Central memory CD4-positive, alpha-beta T cell (primary cell): ENCODE measurements around the gene ESYT1.
A peak's percentile ranks its signal among the peaks of the same experiment; 100 is the strongest.

Experiments
- DNase-seq: peaks from one replicate; pipeline ENCODE4 v3.0.0; 2022

Gene ESYT1

DNA sequence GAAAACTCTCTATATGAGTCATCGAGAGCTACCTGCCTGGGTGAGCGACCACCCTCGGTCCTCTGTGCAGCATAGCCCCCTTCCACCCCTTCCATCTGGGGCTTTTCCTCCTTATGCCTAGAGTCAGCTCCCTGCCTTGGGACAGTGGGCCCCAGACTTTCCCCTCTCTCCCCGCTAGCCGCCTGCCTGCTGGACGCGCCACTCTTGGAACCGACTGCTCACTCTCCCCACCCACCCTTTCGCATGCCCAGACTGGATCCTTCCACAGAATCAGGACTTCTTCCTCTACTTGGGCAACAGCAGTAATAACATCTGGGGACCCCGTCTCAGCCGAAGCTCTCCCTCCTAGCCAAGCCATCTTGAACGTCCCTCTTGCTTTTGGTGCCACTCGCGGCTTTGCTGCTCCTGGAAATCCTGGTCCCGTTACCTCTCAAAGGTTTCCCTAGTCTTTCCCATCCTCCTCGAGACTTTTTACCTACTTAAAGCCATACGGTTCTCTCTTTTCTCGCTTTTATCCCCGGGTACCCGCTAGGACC is 671 bp downstream of the ESYT1 start:
- DNase-seq: no peak

DNA sequence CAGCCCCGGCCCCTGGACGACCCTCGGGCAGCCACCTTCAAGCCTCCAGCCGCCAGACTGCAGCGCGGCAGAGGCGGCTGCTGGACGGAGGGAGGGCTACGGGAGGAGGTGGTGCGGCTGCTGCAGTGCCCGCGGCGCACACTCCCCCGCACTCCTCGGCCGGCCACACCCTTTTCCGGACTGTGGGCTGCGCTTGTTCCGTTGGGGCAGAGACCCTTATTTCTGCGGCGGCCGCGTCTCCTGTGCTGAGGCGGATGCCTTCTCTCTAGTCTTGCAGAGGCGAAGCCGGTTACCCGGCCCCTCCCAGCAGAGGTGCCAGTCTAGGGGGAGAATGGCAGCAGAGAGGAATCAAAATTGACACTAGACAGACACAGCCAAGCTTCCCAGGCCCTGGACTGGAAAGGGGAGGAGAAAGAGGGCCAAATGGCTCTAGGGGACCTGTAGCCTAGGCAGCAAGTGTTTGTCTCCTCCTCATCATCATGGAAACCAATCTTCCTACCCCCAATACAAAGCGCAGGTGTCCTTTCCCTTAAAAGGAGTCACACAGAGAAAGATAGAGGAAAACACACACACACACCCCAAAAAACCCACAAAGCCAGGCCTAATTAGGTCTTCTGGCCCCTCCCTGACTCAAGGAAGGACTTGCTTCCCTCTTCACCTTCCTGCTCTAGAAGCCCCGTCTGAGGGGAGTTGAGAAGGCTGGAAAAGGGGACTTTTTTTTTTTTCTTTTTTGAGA is 1.3 kb downstream of the ESYT1 start:
- DNase-seq: peak; percentile 73

DNA sequence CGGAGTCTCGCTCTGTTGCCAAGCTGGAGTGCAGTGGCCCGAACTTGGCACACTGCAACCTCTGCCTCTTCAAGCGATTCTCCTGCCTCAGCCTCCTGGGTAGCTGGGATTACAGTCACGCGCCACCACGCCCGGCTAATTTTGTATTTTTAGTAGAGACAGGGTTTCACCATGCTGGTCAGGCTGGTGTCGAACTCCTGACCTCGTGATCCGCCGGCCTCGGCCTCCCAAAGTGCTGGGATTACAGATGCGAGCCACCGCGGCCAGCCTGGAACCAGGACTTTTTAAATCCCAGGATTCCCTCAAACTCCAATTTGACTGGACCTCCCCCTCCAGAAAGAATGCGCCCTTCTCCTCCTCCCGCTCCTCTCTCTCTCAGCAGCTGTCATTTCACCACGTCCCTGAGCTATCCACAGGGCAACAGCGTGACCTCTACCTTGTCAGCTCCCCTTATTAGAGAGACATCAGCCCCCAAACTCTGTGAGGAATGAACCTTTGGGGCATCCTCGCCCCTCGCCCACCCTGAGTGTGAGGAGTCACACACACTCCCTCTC is 2.0 kb downstream of the ESYT1 start:
- no peak for DNase-seq

GRCh38 chr12:56130876-56131275 is 2.8 kb downstream of the ESYT1 start:
- no peak for DNase-seq

DNA sequence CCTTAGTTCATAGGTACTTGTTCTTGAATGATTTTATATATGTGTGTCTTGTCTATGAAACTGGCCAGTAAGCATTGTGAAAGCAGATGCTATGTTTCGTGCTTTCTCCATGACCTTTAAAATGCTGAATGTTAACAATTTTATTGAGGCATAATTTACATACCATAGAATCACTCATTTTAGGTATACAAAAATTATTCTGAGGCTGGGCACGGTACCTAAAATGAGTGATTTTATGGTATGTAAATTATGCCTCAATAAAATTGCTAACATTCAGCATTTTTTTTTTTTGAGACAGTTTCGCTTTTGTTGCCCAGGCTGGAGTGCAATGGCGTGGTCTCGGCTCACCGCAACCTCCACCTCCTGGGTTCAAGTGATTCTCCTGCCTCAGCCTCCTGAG is 6.8 kb downstream of the ESYT1 start:
- DNase-seq: no peak

DNA sequence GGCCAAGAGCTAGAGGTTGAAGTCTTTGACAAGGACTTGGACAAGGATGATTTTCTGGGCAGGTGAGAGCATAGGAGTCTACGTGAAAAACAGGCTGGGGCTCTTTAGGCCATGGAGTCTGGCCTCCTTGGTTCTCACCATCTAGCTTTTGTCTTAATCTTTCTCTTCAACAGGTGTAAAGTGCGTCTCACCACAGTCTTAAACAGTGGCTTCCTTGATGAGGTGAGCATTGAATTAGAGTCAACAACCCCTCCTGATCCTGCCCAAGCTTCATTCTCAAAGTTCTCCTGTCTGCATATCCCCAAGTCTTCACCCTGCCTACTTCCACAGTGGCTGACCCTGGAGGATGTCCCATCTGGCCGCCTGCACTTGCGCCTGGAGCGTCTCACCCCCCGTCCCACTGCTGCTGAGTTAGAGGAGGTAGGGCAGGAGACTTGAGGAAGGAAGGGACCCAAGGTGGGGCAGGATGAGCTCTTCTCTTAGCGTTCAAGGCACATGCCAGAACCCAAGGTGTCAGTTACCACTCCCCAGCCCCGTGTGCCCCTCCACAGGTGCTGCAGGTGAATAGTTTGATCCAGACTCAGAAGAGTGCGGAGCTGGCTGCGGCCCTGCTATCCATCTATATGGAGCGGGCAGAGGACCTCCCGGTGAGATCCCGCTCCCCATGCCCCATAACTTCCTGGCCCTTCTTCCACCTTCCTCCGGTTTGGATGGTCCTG is 9.9 kb downstream of the ESYT1 start:
- DNase-seq: no peak

DNA sequence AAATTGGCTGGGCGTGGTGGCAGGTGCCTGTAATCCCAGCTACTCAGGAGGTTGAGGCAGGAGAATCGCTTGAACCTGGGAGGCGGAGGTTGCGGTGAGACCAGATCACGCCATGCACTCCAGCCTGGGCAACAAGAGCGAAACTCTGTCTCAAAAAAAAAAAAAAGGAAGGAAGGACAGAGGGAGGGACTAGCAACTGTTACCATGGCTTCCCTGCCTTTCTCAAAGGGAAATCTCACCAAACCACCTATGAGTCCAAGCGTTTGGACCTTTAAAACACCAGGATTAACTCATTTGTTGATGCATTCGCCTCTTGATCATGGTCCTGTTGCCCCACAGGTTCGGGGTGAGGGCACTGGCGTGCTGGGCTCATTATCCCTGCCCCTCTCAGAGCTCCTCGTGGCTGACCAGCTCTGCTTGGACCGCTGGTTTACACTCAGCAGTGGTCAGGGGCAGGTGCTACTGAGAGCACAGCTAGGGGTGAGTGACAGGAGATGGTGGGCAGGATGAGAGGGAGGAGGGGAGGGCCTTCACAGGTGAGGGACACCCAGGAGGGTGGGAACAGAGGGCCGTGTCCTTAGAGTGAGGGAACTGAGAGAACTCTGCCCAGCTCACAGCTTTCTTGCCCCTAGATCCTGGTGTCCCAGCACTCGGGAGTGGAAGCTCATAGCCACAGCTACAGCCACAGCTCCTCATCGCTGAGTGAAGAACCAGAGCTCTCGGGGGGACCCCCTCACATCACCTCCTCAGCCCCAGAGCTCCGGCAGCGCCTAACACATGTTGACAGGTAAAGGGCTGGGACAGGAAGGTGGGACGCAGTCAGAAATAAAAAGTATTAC is 14.1 kb downstream of the ESYT1 start:
- no peak for DNase-seq

DNA sequence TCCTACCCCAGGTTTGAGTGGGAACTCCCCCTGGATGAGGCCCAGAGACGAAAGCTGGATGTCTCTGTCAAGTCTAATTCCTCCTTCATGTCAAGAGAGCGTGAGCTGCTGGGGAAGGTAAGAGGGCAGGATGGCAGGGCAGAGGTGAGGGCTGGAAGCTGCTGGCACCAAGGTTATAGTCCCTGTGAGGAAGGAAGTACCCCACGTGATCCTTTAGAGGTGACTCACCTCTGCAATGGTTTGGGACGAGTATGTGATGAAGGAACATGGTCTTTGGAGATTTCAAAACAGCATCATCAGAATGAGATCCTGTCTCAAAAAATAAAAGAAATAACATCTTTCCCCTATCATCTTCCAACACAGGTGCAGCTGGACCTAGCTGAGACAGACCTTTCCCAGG is 15.2 kb downstream of the ESYT1 start:
- no peak for DNase-seq

- DNase-seq: no peak
Measured at GRCh38 chr12:56143870-56144269, 15.8 kb downstream of the ESYT1 start.

DNA sequence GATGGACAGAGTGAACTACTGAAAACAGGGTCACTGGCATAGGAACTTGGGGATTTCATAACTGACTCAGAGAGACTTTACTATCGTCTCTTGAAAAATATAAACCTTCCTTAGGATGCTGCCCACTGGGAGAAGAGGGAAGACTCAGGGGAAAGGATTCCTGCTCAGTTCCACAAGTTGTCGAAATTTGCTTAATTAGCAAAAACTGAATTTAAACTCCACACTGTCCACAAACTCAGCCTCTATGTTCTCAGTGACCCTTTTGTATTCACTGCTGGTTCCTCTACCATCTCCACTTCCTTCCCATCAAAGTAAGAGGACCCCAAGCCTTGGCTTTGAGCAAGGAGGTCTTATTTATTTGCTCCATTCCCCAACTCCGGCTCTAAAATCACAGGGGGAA is 17.1 kb downstream of the ESYT1 start:
- DNase-seq: no peak

GRCh38 chr12:56146492-56147460 is 18.7 kb downstream of the ESYT1 start:
- DNase-seq: no peak

DNA sequence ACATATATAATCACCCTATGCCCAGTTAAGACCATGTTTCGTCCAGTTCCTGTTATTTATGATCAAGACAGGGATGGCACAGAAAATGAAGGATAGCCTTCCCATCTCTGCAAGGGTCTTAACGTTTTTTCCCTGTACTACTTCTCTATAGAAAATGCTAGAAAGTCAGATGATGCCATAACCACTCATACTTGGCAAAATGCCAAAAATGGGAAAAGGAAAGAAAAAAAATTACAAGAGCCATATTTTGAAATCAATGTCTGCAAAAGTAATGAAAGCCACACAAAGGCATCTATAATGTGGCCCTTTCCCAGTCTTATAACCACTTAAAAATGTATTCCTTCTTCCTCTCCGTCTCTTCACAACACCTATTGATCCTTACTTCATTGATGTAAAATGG is 22.5 kb downstream of the ESYT1 start:
- DNase-seq: no peak

DNA sequence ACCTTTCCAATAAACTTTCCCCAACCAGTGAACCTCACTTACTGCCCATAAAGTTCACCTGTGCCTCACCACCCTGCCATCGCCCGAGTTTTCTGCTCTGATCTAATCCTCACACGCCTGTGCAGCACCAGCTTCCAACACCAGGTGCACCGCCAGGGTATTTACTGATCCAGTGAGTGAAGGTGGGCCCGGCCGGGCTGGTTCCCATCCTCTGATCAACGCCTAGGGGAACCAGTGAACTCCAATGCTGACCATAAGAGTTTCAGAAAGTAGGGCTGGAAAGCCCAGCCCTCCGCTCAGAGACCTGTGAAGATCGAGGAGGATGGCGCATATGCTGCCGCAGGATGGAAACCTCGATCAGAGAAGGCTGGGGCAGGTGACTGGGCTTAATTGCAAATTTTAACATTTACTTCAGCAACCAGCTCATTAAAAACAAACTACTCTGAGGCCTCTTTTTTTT is 23.6 kb downstream of the ESYT1 start:
- peak; percentile 65 for DNase-seq

- peak; percentile 89 for DNase-seq
Measured at GRCh38 chr12:56152132-56152755, 24.2 kb downstream of the ESYT1 start, which contains the start of gene MYL6B. TSS of gene MYL6B (plus strand) at chr12:56152587. CDS start at chr12:56153919, 1,332 bp downstream.

- DNase-seq: no peak
Measured at GRCh38 chr12:56152756-56153677, 24.9 kb downstream of the ESYT1 start.

GRCh38 chr12:56153678-56154065 is 25.6 kb downstream of the ESYT1 start:
- no peak for DNase-seq

DNA sequence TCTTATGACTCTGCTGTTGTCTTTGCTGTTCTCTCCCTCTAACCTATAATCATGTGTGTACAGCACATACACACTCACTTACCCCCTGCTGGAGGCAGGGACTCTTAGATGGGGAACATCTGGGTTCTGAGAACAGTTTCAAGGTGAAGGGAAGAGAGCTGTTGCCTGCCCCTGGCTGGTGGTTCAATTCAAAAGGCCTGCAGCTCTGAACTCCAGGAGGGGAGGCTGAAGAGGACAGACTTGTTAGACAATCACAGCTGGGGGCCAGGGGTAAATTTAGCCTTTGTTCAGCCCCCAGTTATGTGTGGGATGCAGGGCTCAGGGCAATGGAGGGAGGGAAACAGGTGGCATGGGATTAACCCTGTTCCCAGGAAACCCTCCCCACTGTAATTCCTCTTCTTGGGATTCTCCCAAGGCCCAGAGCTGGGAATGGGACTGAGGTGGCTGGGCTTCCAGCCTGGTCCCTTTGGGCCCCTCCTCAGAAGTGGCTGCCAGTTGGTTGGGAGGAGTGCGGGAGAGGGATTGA is 26.2 kb downstream of the ESYT1 start:
- no peak for DNase-seq

DNA sequence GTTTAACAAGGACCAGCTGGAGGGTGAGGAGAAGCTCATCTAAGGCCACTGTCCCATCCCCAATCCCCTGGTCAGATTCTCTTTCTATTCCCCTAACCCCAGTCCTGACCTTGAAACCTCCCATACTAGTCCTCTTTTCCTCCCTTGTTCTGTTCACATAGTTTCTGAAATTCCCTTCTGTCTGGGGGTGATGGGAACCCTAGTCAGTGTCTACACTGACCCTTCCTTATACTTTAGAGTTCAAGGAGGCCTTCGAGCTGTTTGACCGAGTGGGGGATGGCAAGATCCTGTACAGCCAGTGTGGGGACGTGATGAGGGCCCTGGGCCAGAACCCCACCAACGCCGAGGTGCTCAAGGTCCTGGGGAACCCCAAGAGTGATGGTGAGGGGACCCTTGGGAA is 26.8 kb downstream of the ESYT1 start:
- DNase-seq: no peak

GRCh38 chr12:56155256-56155845 is 27.3 kb downstream of the ESYT1 start:
- DNase-seq: no peak
